ENCODE measurements around the gene XRCC3.

DNA sequence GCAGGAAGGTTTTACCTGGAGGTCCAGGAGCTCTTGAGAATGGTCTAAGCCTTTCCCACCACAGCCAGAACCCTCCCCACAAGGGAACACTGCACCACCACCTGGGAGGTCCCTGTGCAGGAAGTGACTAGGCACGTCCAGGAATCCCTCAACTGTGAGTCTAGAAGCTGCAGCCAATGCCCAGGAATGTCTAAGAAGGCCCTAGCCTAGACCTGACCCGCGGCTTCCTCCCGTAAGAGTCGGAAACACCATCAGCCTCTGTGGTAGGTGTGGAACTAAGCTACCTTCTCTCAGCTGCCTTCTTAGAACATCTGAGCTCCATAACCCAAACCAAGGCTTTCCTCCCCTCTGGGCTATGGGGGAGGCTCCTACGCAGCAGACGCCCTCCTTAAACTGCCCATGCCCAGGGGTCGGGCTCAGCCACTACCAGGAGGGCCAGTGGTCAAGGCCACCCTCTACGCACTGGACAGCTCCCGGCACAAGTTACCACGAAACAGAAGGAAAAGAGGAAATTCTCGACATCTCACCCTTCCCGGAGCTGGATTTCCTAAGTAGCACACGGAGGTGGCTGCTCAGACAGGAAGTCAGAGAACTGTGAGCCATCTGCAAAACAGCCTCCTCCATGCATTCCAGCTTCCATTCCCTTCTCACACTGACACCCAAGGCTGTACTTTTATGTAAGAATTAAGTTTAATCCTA is 25.9 kb upstream of the XRCC3 start:
- no peak for TF ChIP-seq CTCF (IDR thresholded peaks at IDR 0.05)
- no peak for TF ChIP-seq POLR2A (IDR thresholded peaks at IDR 0.05)

All from lower leg skin (tissue), 3 donors.